Measurements from ENCODE around the gene SACS. TPM values are rescaled to one million over a fixed set of nuclear protein-coding genes. Genes with fewer than 3 reads are reported as not detected.

SACS gene
- polyA plus RNA-seq, 1 donor from 2014 or later: 4.2 TPM

- H3K4me1 Mint-ChIP-seq: no peaks in the 10 kb centered on the region
- H3K9me3 Mint-ChIP-seq: peaks cover 3 to 12% (median 10%) of the 10 kb centered on the region in 3 donors
- no peak overlapping the region for H3K4me3 Mint-ChIP-seq
- peaks cover 10% of the 10 kb centered on the region for H3K27me3 Mint-ChIP-seq
- H3K36me3 Mint-ChIP-seq: peaks cover 3% of the 10 kb centered on the region
- no peak overlapping the region for H3K27ac Mint-ChIP-seq
Measured at GRCh38 chr13:23399347-23399746, 34.2 kb downstream of the SACS start.

GRCh38 chr13:23394821-23395220 is 38.7 kb downstream of the SACS start:
- H3K27me3 Mint-ChIP-seq: peaks cover 3% of the 10 kb centered on the region
- peaks cover 0 to 3% (median 0%) of the 10 kb centered on the region in 3 donors for H3K4me1 Mint-ChIP-seq
- H3K9me3 Mint-ChIP-seq: peaks cover 3 to 9% (median 7%) of the 10 kb centered on the region in 3 donors
- peaks cover 3% of the 10 kb centered on the region for H3K36me3 Mint-ChIP-seq
- no peak overlapping the region for H3K4me3 Mint-ChIP-seq
- no peak overlapping the region for H3K27ac Mint-ChIP-seq

DNA sequence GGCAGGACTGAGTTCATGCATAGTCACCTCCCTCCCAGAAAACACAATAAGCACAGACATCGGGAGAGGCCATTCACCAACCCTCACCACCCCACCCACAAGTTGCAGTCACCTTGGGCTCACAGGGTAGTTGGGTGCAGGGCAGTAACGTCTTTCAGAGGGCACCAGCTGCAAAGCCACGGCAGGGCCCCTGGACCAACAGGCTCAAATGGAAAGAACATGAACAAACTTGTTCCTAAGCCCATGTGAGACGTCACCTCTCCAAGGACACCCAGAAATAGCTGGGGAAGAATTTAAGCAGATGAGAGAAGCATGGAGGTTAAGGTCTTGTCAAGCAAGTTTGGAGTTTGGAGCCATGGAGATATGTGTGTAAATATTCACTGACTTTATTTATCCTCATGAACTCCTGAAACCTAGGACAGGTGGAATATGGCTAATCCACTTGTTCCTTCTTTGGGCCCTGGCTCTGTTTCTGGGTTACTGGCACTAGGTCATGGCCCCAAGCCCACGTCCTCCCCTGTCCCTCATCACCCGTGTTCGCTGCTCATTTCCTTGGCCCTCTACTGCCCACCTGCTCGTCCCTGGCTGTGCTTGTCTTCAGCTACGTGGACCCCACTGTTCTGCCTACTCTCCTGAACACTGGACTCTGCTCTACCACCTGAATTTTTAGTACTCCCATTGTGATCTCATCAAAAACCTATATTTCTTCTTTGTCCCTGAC is 40.4 kb downstream of the SACS start:
- Mint-ChIP-seq H3K4me1 (peaks cover 0 to 3% (median 0%) of the 10 kb centered on the region in 3 donors), H3K27me3 (no peaks in the 10 kb centered on the region), H3K4me3 (no peak overlapping the region), H3K9me3 (no peaks in the 10 kb centered on the region), H3K27ac (no peak overlapping the region), H3K36me3 (no peaks in the 10 kb centered on the region)

GRCh38 chr13:23392313-23392712 is 41.2 kb downstream of the SACS start:
- H3K4me1 Mint-ChIP-seq: peaks cover 0 to 3% (median 0%) of the 10 kb centered on the region in 3 donors
- no peaks in the 10 kb centered on the region for H3K27me3 Mint-ChIP-seq
- no peak overlapping the region for H3K4me3 Mint-ChIP-seq
- H3K9me3 Mint-ChIP-seq: no peaks in the 10 kb centered on the region
- H3K27ac Mint-ChIP-seq: no peak overlapping the region
- no peaks in the 10 kb centered on the region for H3K36me3 Mint-ChIP-seq

DNA sequence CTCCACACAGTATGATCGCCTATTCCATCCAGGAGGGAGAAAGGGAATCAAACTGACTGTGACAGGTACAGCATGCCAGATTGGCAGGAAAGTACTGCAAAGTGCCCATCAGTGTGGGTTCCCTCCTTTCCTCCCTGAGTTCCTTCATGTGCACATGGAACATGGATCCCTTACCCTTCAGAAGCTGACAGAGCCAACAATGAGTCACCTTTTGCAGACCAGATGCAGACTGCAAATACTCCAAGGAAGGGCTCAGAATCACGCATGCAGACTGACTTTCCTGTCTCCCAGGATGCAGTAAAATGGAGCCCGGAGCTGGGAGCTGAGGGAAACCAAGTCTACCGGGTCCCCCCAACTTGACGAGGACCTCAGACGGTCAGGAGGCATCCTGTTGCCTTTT is 41.8 kb downstream of the SACS start:
- no peaks in the 10 kb centered on the region for H3K9me3 Mint-ChIP-seq
- H3K27ac Mint-ChIP-seq: no peak overlapping the region
- H3K27me3 Mint-ChIP-seq: no peaks in the 10 kb centered on the region
- no peak overlapping the region for H3K4me3 Mint-ChIP-seq
- peaks cover 0 to 3% (median 0%) of the 10 kb centered on the region in 3 donors for H3K4me1 Mint-ChIP-seq
- H3K36me3 Mint-ChIP-seq: no peaks in the 10 kb centered on the region

- Mint-ChIP-seq H3K36me3 (peaks cover 2% of the 10 kb centered on the region), H3K27ac (peak overlapping the region in 2 of 3 donors; percentile 7 to 40), H3K4me3 (no peak overlapping the region), H3K27me3 (no peaks in the 10 kb centered on the region), H3K9me3 (no peaks in the 10 kb centered on the region), H3K4me1 (peaks cover 10 to 19% (median 16%) of the 10 kb centered on the region in 3 donors)
Measured at GRCh38 chr13:23386533-23386932, 47.0 kb downstream of the SACS start.

- Mint-ChIP-seq H3K4me1 (peaks cover 10 to 21% (median 16%) of the 10 kb centered on the region in 3 donors), H3K36me3 (peaks cover 2% of the 10 kb centered on the region), H3K4me3 (no peak overlapping the region), H3K27me3 (no peaks in the 10 kb centered on the region), H3K27ac (no peak overlapping the region), H3K9me3 (no peaks in the 10 kb centered on the region)
Measured at GRCh38 chr13:23385931-23386330, 47.6 kb downstream of the SACS start.

DNA sequence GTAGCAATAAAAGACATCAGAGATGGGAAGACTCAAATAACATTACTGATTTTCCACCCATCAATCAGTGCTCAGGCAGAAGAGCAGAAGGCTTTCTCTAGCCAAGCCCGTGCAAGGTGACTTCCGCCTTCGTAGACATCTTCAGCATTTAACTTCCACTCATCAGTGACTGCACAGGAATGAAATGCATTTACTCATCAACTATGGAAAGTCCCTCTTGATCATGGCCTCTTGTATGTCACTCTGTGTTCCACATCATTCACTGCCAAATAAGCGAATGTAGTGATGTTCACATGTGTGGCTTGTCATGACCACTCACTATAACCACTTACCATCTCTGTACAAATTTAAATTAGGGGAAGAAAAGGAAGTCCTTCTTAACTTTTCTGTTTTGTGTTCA is 49.4 kb downstream of the SACS start:
- Mint-ChIP-seq H3K4me1 (peaks cover 15 to 32% (median 21%) of the 10 kb centered on the region in 3 donors), H3K36me3 (peaks cover 2% of the 10 kb centered on the region), H3K27ac (peak overlapping the region; percentile 49 to 86 (median 55)), H3K4me3 (peak overlapping the region in 3 of 4 donors; percentile 0 to 20 (median 17)), H3K27me3 (no peaks in the 10 kb centered on the region), H3K9me3 (no peaks in the 10 kb centered on the region)

DNA sequence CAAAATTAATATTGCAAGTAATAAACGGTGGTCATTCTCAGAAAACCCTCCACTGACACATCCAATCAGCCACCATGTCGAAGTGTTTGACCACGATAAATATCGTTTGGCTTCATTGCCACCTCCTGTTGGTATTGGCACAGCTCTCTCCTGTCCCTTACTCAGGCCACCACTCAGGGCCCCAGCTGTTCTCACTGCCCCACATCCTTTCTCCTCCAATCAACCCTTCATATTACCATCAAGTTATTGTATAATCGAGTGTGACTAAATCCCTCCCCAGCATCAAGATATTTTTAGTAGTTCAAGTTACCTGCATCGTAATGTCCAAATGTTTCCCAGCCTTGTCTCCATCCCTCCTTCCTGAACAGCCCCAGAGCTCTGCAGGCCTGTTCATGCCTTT is 50.4 kb downstream of the SACS start:
- Mint-ChIP-seq H3K9me3 (peaks cover 0 to 2% (median 0%) of the 10 kb centered on the region in 3 donors), H3K4me1 (peaks cover 24 to 39% (median 26%) of the 10 kb centered on the region in 3 donors), H3K27ac (peak overlapping the region in 2 of 3 donors; percentile 86 to 92), H3K4me3 (no peak overlapping the region), H3K27me3 (no peaks in the 10 kb centered on the region), H3K36me3 (peaks cover 2% of the 10 kb centered on the region)

DNA sequence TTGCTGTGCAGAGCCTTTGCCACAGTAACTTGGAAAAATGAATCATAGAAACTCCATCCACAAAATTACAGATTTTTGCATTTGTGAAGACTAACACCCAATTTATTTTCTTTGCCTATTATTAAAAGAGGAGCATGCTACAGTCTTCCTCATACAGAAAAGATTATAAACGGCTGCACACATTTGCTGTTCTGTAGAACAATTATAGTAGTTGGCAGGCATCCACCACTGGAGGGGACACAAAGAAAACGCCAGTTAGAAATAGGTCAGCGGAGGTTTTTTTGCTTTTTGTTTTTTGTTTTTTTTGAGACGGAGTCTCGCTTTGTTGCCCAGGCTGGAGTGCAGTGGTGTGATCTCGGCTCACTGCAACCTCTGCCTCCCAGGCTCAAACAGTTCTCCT is 51.6 kb downstream of the SACS start:
- Mint-ChIP-seq H3K27ac (peak overlapping the region in 1 of 3 donors; percentile 91), H3K4me1 (peaks cover 32 to 48% (median 35%) of the 10 kb centered on the region in 3 donors), H3K9me3 (peaks cover 0 to 2% (median 0%) of the 10 kb centered on the region in 3 donors), H3K27me3 (no peaks in the 10 kb centered on the region), H3K36me3 (peaks cover 2% of the 10 kb centered on the region), H3K4me3 (no peak overlapping the region)

- H3K27ac Mint-ChIP-seq: no peak overlapping the region
- H3K36me3 Mint-ChIP-seq: peaks cover 2% of the 10 kb centered on the region
- peaks cover 37 to 55% (median 43%) of the 10 kb centered on the region in 3 donors for H3K4me1 Mint-ChIP-seq
- H3K9me3 Mint-ChIP-seq: peaks cover 0 to 2% (median 0%) of the 10 kb centered on the region in 3 donors
- H3K4me3 Mint-ChIP-seq: no peak overlapping the region
- no peaks in the 10 kb centered on the region for H3K27me3 Mint-ChIP-seq
Measured at GRCh38 chr13:23380534-23380933, 53.0 kb downstream of the SACS start.

DNA sequence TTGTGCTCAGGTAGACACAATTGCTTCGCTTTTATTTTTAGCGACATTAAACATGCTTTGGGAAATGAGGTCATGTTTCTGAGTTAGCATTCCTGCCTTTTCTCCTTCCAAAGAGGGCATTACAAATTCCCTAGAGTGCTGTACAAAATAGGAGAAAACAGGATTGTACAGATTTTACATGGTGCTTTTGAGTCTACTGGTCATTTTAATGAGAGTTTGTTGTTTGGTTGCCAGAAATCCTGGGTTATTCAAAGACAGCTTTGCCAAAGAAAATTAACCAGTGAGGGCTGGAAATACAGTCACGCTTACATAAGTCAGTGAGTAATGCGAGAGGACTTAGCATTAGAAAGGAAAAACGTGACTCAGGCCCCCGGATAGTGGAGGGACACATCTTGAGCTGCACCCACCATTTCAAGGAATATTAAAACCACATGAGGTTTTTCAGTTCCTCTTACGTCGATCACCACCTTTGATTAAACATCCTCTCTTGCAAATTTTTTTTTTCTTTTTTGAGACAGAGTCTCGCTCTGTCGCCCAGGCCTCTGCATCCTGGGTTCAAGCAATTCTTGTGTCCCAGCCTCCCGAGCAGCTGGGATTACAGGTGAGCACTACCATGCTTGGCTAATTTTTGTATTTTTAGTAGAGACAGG is 55.4 kb downstream of the SACS start:
- peaks cover 0 to 2% (median 0%) of the 10 kb centered on the region in 3 donors for H3K9me3 Mint-ChIP-seq
- peak overlapping the region; percentile 92 to 97 (median 97) for H3K27ac Mint-ChIP-seq
- H3K4me3 Mint-ChIP-seq: peak overlapping the region; percentile 21 to 90 (median 74)
- peaks cover 30 to 45% (median 33%) of the 10 kb centered on the region in 3 donors for H3K4me1 Mint-ChIP-seq
- H3K27me3 Mint-ChIP-seq: no peaks in the 10 kb centered on the region
- H3K36me3 Mint-ChIP-seq: peaks cover under 1% of the 10 kb centered on the region

GRCh38 chr13:23377579-23377978 is 55.9 kb downstream of the SACS start:
- no peaks in the 10 kb centered on the region for H3K36me3 Mint-ChIP-seq
- peaks cover 0 to 2% (median 0%) of the 10 kb centered on the region in 3 donors for H3K9me3 Mint-ChIP-seq
- H3K27ac Mint-ChIP-seq: peak overlapping the region in 2 of 3 donors; percentile 28 to 97
- peaks cover 35 to 49% (median 35%) of the 10 kb centered on the region in 3 donors for H3K4me1 Mint-ChIP-seq
- peak overlapping the region; percentile 27 to 90 (median 52) for H3K4me3 Mint-ChIP-seq
- no peaks in the 10 kb centered on the region for H3K27me3 Mint-ChIP-seq

DNA sequence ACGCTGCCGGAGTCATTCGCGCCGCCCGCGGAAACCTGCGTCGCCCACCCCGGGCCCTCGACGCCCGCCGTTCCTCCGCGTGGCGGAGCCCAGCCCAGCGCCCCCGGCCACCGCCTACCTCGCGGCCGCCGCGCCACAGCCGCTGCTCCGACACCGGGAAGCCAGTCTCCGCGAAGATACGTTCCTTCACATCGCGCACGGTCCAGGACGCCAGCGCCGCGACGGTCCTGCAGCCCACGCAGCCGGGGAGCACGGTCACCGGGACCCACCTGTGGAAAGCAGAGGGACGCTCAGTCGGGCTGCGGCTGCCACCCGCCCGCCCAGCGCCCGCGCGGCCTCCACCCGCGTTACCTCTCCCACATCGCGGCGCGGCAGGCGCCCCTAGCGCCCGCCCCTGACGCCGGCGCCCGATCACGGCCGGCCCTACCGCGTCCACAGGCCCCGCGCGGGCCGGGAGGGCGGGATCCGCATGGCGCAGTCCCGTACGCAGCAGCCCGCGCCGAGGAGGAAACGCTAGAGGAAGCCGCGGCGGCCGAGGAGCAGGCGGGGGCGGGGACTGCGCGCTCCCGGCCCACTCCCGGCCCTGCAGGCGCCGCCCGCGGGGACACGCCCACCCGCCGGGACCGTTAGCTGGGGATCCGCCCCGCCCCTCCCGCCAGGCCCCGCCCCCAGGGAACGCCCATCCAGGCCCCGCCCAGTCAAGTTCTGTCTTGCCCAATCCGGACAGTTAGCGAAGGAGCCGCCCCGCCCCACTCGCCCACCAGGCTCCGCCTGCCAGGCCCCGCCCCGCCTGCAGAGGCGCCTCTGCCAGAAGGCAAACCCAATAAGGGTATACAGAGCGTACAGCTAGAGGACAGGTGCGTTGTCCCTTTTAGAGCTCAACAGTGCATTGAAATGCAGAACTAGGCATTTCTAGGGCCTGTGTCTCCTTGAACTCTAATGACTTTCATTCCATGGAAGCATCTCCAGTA is 58.2 kb downstream of the SACS start:
- H3K4me3 Mint-ChIP-seq: peak overlapping the region; percentile 64 to 87 (median 82)
- H3K27ac Mint-ChIP-seq: peak overlapping the region in 2 of 3 donors; percentile 64 to 69
- no peaks in the 10 kb centered on the region for H3K27me3 Mint-ChIP-seq
- H3K36me3 Mint-ChIP-seq: peaks cover 3% of the 10 kb centered on the region
- peaks cover 41 to 56% (median 41%) of the 10 kb centered on the region in 3 donors for H3K4me1 Mint-ChIP-seq
- H3K9me3 Mint-ChIP-seq: peaks cover 0 to 2% (median 0%) of the 10 kb centered on the region in 3 donors
